Measurements from ENCODE around the gene SLC35A4. TPM values are rescaled to one million over a fixed set of nuclear protein-coding genes. Genes with fewer than 3 reads are reported as not detected.

The SLC35A4 gene
- total and polyA plus RNA-seq, 4 donors, result 17.5 to 37.0 (median 26.6) TPM

GRCh38 chr5:140600096-140600495 lies 35.5 kb downstream of the SLC35A4 start:
- H3K36me3 ChIP-seq (ENCODE audit: control insufficient read depth in 4 of 4, insufficient read depth in 3 of 4, low read depth in 1 of 4, low read length in 3 of 4), result no peaks in the 10 kb centered on the region
- no peak for DNase-seq (ENCODE audit: low spot score)

DNA sequence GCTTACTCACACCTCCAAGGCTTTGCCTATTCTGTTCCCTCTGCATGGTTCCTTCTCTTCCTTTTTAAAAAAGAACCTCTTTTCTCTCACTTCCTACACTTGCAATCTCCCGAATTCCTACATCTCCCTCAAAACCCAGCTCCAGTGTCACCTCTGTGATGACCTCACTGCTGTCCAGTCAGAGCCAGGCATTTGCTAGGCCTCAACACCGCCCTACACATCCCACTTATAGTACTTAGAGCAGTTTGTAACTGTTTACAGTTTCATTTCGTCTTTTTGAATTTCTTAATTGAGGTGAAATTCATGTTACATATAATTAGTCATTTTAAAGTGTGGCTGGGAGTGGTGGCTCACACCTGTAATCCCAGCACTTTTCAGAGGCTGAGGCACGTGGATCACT lies 37.5 kb downstream of the SLC35A4 start:
- no peak for DNase-seq (ENCODE audit: low spot score)
- 87% methylated on average over 4 of the region's 4 CpGs for WGBS
- peaks cover 3 to 20% (median 7%) of the 10 kb centered on the region in 4 donors for H3K4me1 ChIP-seq (ENCODE audit: control insufficient read depth in 4 of 4, insufficient read depth in 4 of 4, low read length in 3 of 4)
- H3K9ac ChIP-seq (ENCODE audit: low read depth in 1 of 2, low read length in 2 of 2), result no peak overlapping the region
- H3K27ac ChIP-seq (ENCODE audit: low read depth in 1 of 2, low read length in 2 of 2), result peak overlapping the region; percentile 88 to 97
- TF ChIP-seq JUND (IDR thresholded peaks at IDR 0.05) (no peak), FOXA2 (IDR thresholded peaks at IDR 0.05) (no peak), RXRA (IDR thresholded peaks at IDR 0.05) (no peak), FOXA1 (IDR thresholded peaks at IDR 0.05) (no peak), EGR1 (IDR thresholded peaks at IDR 0.05; ENCODE audit: low read depth in 2 of 2) (no peak), TAF1 (conservative IDR thresholded peaks at IDR 0.05) (no peak), YY1 (IDR thresholded peaks at IDR 0.05) (no peak), SP1 (IDR thresholded peaks at IDR 0.05) (no peak), MAX (IDR thresholded peaks at IDR 0.05) (no peak), HNF4A (conservative IDR thresholded peaks at IDR 0.05) (no peak), GABPA (IDR thresholded peaks at IDR 0.05 in 1 of 2, conservative IDR thresholded peaks at IDR 0.05 in 1 of 2) (no peak), RAD21 (IDR thresholded peaks at IDR 0.05) (no peak), NR2F2 (IDR thresholded peaks at IDR 0.05) (no peak), ZBTB33 (IDR thresholded peaks at IDR 0.05) (no peak)
- TF ChIP-seq, protein P1, sequence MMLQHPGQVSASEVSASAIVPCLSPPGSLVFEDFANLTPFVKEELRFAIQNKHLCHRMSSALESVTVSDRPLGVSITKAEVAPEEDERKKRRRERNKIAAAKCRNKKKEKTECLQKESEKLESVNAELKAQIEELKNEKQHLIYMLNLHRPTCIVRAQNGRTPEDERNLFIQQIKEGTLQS (IDR thresholded peaks at IDR 0.05), result no peak
- TF ChIP-seq, protein P2, sequence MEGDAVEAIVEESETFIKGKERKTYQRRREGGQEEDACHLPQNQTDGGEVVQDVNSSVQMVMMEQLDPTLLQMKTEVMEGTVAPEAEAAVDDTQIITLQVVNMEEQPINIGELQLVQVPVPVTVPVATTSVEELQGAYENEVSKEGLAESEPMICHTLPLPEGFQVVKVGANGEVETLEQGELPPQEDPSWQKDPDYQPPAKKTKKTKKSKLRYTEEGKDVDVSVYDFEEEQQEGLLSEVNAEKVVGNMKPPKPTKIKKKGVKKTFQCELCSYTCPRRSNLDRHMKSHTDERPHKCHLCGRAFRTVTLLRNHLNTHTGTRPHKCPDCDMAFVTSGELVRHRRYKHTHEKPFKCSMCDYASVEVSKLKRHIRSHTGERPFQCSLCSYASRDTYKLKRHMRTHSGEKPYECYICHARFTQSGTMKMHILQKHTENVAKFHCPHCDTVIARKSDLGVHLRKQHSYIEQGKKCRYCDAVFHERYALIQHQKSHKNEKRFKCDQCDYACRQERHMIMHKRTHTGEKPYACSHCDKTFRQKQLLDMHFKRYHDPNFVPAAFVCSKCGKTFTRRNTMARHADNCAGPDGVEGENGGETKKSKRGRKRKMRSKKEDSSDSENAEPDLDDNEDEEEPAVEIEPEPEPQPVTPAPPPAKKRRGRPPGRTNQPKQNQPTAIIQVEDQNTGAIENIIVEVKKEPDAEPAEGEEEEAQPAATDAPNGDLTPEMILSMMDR (IDR thresholded peaks at IDR 0.05; ENCODE audit: low read depth, low read length, missing input control), result no peak
- H3K9me3 ChIP-seq (ENCODE audit: control insufficient read depth in 4 of 4, low read length in 3 of 4), result no peaks in the 10 kb centered on the region
- no peaks in the 10 kb centered on the region for H3K36me3 ChIP-seq (ENCODE audit: control insufficient read depth in 4 of 4, insufficient read depth in 3 of 4, low read depth in 1 of 4, low read length in 3 of 4)
- H3K4me3 ChIP-seq (ENCODE audit: low read depth in 1 of 3, low read length in 3 of 3), result no peak overlapping the region
- no peaks in the 10 kb centered on the region for H3K27me3 ChIP-seq (ENCODE audit: control insufficient read depth in 4 of 4, insufficient read depth in 4 of 4, low read length in 3 of 4)

More at GRCh38 chr5:140600096-140600495, 35.5 kb downstream of the SLC35A4 start:
- Histone ChIP-seq H3K9ac (ENCODE audit: low read depth in 1 of 2, low read length in 2 of 2) (no peak overlapping the region), H3K4me1 (ENCODE audit: control insufficient read depth in 4 of 4, insufficient read depth in 4 of 4, low read length in 3 of 4) (peaks cover 18 to 36% (median 19%) of the 10 kb centered on the region in 4 donors), H3K27ac (ENCODE audit: low read depth in 1 of 2, low read length in 2 of 2) (no peak overlapping the region), H3K27me3 (ENCODE audit: control insufficient read depth in 4 of 4, insufficient read depth in 4 of 4, low read length in 3 of 4) (no peaks in the 10 kb centered on the region), H3K4me3 (ENCODE audit: low read depth in 1 of 3, low read length in 3 of 3) (no peak overlapping the region), H3K9me3 (ENCODE audit: control insufficient read depth in 4 of 4, low read length in 3 of 4) (no peaks in the 10 kb centered on the region)
- TF ChIP-seq MAX (IDR thresholded peaks at IDR 0.05) (no peak), HNF4A (conservative IDR thresholded peaks at IDR 0.05) (peak in 1 of 2 donors; percentile 13), TAF1 (conservative IDR thresholded peaks at IDR 0.05) (no peak)
